Activated CD8-positive, alpha-beta memory T cell treated with anti-CD3 and anti-CD28 coated beads, Interleukin-2, amount 10 ng/mL, durations not matched to agents 7 days and 5 days (primary cell): ENCODE results near the gene EPAS1. TPM values are rescaled to one million over a fixed set of nuclear protein-coding genes. Genes with fewer than 3 reads are reported as not detected.
A peak's percentile ranks its signal among the peaks of the same experiment; 100 is the strongest.
"Not testable (repeated sequence)": the region's sequence is repeated elsewhere in the genome, so short reads cannot be mapped to it uniquely, and the experiment has no call there.

Experiments
- ATAC-seq: fragments of 150-1000 bp; cut with Tn5 transposase; one replicate; pipeline ENCODE4 v1.10.0; 2021; ENCODE audit warnings: moderate library complexity
- CTCF ChIA-PET: fragments of 350-600 bp; sonication (Branson Sonifier 250); formaldehyde crosslinking; loops from one replicate; lab custom pipeline; 2021; ENCODE audit warnings: antibody characterized with exemption; lab: Charles Lee
- DNase-seq: peaks from one replicate; pipeline ENCODE4 v3.0.0-alpha.2; 2020
- H3K27ac Mint-ChIP-seq: one replicate; pipeline ENCODE4 v1.8.0; 2021; ENCODE audit warnings: mild to moderate bottlenecking, mixed read lengths
- H3K27me3 Mint-ChIP-seq: one replicate; pipeline ENCODE4 v1.8.0; 2021; ENCODE audit warnings: mixed read lengths
- H3K36me3 Mint-ChIP-seq: one replicate; pipeline ENCODE4 v1.8.0; 2021; ENCODE audit warnings: mild to moderate bottlenecking, mixed read lengths
- H3K4me1 Mint-ChIP-seq: one replicate; pipeline ENCODE4 v1.8.0; 2021; ENCODE audit warnings: mixed read lengths
- H3K4me3 Mint-ChIP-seq: one replicate; pipeline ENCODE4 v1.8.0; 2021; ENCODE audit warnings: mild to moderate bottlenecking, moderate library complexity, mixed read lengths
- H3K9me3 Mint-ChIP-seq: one replicate; pipeline ENCODE4 v1.8.0; 2022; ENCODE audit warnings: low read depth, mixed read lengths
- total RNA-seq, 2 experiments: library from RNA; stranded (reverse); gene quantifications; one replicate each; pipeline ENCODE4 v1.2.3, GENCODE V29; 2021

EPAS1 gene
- total RNA-seq, 2 experiments from 2014 or later = 15.6 to 42.5 TPM

GRCh38 chr2:46395730-46396129, 98.5 kb downstream of the EPAS1 start:
- CTCF ChIA-PET = interaction anchor here (0.7 kb wide), 1 partner anchor 365 kb away, joined by 3 read pairs; no protein-coding TSS in a partner anchor
- not testable (repeated sequence) for H3K27ac Mint-ChIP-seq, H3K4me3 Mint-ChIP-seq, H3K9me3 Mint-ChIP-seq, H3K4me1 Mint-ChIP-seq, DNase-seq, H3K36me3 Mint-ChIP-seq, ATAC-seq
- H3K27me3 Mint-ChIP-seq = peaks cover 20% of the 10 kb centered on the region

DNA sequence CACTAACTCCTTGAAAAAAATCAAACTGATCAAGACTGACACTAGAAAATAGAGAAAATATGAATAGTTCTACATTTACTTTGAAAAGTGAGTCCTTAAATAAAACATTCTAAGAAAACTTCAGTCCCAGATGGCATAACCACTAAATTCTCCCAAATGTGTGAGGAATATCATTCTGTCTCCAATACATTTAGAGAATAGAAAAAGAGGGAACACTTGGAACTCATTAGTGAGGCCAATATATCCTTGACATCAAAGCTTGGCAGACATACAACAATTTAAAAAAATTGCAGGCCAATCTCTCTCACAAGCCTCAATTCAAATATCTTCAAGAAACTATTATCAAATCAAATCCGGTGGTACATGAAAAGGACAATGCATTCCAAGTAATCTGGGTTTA, 102.8 kb downstream of the EPAS1 start:
- H3K36me3 Mint-ChIP-seq = no peaks in the 10 kb centered on the region

DNA sequence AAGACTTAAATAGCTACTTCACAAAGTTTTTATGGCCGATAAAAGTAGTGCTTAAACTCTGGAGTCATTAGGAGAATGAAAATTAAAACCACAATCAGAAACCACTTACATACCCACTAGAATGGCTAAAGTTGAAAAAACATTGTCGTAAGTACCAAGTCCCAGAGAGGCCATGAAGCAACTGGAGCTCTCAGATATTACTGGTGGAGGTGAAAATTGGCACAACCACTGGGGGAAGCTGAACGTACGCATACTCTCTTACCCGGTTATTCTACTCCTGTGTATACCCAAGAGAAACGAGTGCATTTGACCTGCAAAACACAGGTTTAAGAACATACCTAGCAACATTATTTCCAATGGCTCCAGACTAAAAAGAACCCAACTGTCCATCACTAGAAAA, 105.7 kb downstream of the EPAS1 start:
- peaks cover 14% of the 10 kb centered on the region for H3K27me3 Mint-ChIP-seq
- DNase-seq (no peak), ATAC-seq (no peak)
- H3K36me3 Mint-ChIP-seq = no peaks in the 10 kb centered on the region
- CTCF ChIA-PET = no interaction called here
- no peak overlapping the region for H3K4me3 Mint-ChIP-seq
- no peak overlapping the region for H3K27ac Mint-ChIP-seq
- no peaks in the 10 kb centered on the region for H3K4me1 Mint-ChIP-seq
- H3K9me3 Mint-ChIP-seq = no peaks in the 10 kb centered on the region

More for the DNA sequence above, 102.8 kb downstream of the EPAS1 start:
- ATAC-seq = no peak
- Mint-ChIP-seq H3K27me3 (peaks cover 20% of the 10 kb centered on the region), H3K27ac (no peak overlapping the region), H3K4me3 (no peak overlapping the region), H3K9me3 (no peaks in the 10 kb centered on the region), H3K4me1 (peaks cover 5% of the 10 kb centered on the region)
- CTCF ChIA-PET = no interaction called here
- DNase-seq = no peak

DNA sequence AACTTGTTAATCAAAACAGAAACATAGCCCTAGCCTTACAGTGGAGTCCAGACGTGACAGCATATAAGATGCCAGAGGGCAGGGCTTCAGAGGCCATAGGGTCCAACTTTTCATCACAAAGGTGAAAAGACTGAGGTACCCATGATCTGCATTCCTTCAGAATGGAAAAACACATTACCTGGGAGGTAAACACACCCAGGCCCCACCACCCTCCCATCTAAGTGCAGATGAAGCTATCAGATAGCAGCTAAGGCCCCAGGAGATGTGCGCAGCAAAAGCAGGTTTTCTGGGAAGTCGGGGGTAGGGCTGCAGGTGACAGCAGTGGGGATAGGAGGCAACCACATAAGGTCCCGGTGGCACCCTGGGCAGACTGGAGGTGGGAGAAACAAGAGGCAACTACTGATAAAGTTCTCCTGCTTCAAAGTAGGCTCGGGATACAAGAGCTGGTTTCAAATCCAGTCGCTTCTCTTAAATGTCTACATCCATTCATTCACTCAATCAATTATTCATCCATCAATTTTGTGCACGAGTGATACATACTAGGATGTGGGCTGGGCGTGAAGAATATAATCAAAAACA, 107.1 kb downstream of the EPAS1 start:
- DNase-seq (no peak), ATAC-seq (no peak)
- Mint-ChIP-seq H3K36me3 (no peaks in the 10 kb centered on the region), H3K27ac (no peak overlapping the region), H3K9me3 (no peaks in the 10 kb centered on the region), H3K4me1 (no peaks in the 10 kb centered on the region), H3K4me3 (no peak overlapping the region), H3K27me3 (peaks cover under 1% of the 10 kb centered on the region)
- CTCF ChIA-PET = no interaction called here

DNA sequence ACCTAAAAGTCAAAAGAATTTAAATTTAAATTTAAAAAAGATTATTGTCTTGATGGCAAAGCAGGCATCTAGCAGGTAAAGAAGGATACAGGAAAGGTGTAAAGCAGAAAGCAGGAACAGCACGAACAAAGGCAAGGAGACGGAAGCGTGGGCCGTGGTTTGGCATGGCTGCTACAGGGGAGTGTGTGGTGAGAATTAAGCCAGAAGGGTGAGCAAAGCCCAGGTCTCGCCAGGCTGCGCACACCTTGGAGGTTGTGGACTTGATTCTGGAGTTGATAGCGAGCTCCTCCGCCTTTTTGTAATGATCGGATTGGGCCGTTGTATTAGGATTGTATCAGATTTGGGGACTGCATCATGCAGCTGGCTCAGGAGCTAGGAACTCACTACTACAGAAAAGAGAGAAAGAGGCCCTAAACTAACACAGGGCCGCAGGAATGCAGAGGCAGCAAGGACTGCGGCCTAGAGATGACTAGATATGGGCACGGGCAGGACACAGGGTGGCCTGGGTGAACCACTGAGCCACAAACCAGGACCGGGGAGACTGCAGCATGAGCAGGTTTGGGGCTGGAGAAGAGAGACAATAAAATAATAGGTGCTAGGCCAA, 110.7 kb downstream of the EPAS1 start:
- H3K4me3 Mint-ChIP-seq = no peak overlapping the region
- H3K27ac Mint-ChIP-seq = no peak overlapping the region
- H3K27me3 Mint-ChIP-seq = peaks cover 3% of the 10 kb centered on the region
- H3K9me3 Mint-ChIP-seq = no peaks in the 10 kb centered on the region
- DNase-seq (no peak), ATAC-seq (no peak)
- H3K4me1 Mint-ChIP-seq = no peaks in the 10 kb centered on the region
- CTCF ChIA-PET = interaction anchor here (1.6 kb wide), 1 partner anchor 345 kb away, joined by 4 read pairs; no protein-coding TSS in a partner anchor
- no peaks in the 10 kb centered on the region for H3K36me3 Mint-ChIP-seq

DNA sequence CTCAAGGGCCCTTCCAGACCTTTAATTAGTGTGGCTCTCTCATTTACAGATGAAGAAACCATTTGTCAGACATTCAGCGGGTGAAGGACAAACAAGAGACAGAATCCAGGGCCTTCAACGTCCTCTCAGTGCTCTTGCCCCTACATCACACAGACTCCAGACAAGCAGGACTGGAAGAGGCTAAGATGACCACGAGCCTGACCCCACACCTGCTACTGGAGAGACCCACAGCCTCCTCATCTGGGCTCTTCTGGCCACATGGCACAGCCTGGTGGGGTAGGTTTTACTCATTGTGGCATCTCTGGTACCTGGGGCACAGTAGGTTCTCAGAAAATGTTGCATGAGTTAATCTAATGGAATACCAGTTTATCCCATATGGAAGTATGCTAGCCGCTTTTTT, 112.5 kb downstream of the EPAS1 start:
- no peak overlapping the region for H3K4me3 Mint-ChIP-seq
- CTCF ChIA-PET = no interaction called here
- no peaks in the 10 kb centered on the region for H3K4me1 Mint-ChIP-seq
- H3K27ac Mint-ChIP-seq = no peak overlapping the region
- peaks cover 3% of the 10 kb centered on the region for H3K27me3 Mint-ChIP-seq
- ATAC-seq (no peak), DNase-seq (no peak)
- H3K9me3 Mint-ChIP-seq = peaks cover 1% of the 10 kb centered on the region
- H3K36me3 Mint-ChIP-seq = peaks cover under 1% of the 10 kb centered on the region

DNA sequence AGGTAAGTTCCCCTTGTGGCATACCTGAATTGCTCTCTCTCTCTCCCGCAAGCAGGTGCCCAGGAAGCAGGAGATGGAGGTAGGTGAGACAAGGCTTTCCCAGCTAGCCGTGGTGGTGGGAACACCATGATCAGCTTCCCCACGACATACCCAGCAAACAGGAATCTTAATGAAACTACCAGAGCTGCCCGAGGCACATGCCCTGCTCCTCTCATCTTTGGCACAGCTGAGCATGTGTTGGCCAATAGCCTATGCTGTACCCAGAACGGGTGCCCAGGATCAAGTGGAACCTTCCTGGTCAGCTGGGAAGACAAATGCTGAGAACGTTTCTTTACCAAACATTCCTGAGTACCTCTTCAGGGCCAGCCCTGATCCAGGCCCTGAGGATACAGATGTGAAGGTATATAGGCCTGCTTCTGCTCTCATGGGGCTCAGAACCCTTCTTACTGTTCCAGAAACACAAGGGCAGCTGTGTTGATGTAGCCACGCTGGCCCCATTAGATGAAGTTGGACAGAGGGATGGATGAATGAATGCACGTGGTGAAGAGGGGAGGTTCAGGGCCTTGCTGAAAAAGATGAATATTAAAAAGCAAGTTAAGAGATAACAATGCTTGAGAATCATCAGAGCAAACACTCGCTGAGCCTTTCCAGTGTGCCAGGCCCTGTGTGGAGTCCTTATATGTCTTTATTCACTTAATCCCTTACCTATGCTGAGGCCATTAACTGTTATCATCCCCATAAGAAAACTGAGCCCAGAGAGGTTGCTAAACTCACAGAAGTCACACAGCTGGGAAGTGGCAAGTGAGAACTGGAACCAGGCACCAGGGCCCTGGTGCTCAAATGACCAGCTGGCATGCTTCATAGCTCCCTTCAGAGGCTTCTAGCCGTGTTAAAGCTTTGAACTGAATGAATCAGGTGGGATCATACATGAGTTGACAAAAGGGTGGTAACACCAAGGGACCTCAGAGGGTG, 113.4 kb downstream of the EPAS1 start:
- Mint-ChIP-seq H3K27ac (no peak overlapping the region), H3K4me1 (no peaks in the 10 kb centered on the region), H3K27me3 (peaks cover 3% of the 10 kb centered on the region), H3K9me3 (peaks cover 7% of the 10 kb centered on the region), H3K4me3 (no peak overlapping the region), H3K36me3 (peaks cover 4% of the 10 kb centered on the region)
- DNase-seq (no peak), ATAC-seq (no peak)
- CTCF ChIA-PET = no interaction called here

DNA sequence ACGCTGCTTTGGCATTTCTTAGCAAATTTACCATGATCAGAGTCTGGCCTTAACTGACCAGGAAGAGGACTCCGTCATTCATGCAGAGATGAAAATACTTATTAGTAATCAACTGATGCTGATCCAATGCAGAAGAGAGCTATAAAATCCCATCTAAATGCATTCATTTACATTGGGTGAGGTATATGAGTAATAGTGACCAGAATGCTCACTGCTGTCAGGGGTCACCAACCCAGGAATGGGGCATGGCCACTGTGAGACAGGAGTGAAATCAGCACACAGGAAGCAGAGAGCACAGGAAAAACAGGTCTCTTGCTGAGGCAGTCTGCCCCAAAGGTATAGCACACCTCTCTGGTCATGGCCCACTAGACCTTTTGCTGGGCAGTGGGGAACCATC, 114.0 kb downstream of the EPAS1 start:
- H3K9me3 Mint-ChIP-seq = peaks cover 7% of the 10 kb centered on the region
- peaks cover 6% of the 10 kb centered on the region for H3K36me3 Mint-ChIP-seq

DNA sequence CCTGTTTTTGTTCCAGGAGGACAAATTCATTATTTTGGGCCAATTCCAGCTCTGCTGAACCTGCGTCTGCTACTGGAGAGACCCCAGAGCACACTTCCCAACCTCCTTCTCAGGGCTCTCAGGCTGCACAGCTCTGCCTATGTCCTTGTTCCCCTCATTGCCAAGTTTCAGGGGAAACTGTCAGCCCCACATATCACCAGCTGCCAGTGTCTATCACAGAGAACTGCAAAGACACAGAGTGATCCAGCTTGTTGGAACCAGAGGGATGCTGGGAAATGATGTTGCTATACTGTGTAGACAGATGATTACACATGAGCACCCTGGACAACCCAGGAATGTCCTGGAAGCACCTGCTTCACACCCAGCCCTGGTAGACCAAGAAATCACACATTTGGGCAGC, 114.8 kb downstream of the EPAS1 start:
- DNase-seq (no peak), ATAC-seq (no peak)
- Mint-ChIP-seq H3K27me3 (peaks cover 3% of the 10 kb centered on the region), H3K4me3 (no peak overlapping the region), H3K36me3 (peaks cover 8% of the 10 kb centered on the region), H3K27ac (no peak overlapping the region), H3K9me3 (peaks cover 10% of the 10 kb centered on the region), H3K4me1 (no peaks in the 10 kb centered on the region)
- CTCF ChIA-PET = no interaction called here

More for the DNA sequence above, 114.0 kb downstream of the EPAS1 start:
- ATAC-seq = no peak
- no peak for DNase-seq
- CTCF ChIA-PET = interaction anchor here (0.7 kb wide), 1 partner anchor 13 kb away, joined by 3 read pairs; no protein-coding TSS in a partner anchor
- Mint-ChIP-seq H3K4me3 (no peak overlapping the region), H3K4me1 (no peaks in the 10 kb centered on the region), H3K27ac (no peak overlapping the region), H3K27me3 (peaks cover 3% of the 10 kb centered on the region)

- peaks cover 14% of the 10 kb centered on the region for H3K9me3 Mint-ChIP-seq
- no peaks in the 10 kb centered on the region for H3K4me1 Mint-ChIP-seq
- no peak for DNase-seq
Measured at GRCh38 chr2:46413111-46413510, 115.9 kb downstream of the EPAS1 start.

GRCh38 chr2:46413631-46414030, 116.4 kb downstream of the EPAS1 start:
- no peak for ATAC-seq
- H3K9me3 Mint-ChIP-seq = peaks cover 18% of the 10 kb centered on the region
- H3K27ac Mint-ChIP-seq = no peak overlapping the region
- no peak overlapping the region for H3K4me3 Mint-ChIP-seq
- H3K4me1 Mint-ChIP-seq = no peaks in the 10 kb centered on the region
- CTCF ChIA-PET = interaction anchor here (0.5 to 1.3 kb wide), 5 partner anchors 10 to 420 kb away, joined by 3 read pairs; no protein-coding TSS in a partner anchor
- DNase-seq = no peak
- H3K27me3 Mint-ChIP-seq = peaks cover 3% of the 10 kb centered on the region
- peaks cover 8% of the 10 kb centered on the region for H3K36me3 Mint-ChIP-seq

More at GRCh38 chr2:46413111-46413510, 115.9 kb downstream of the EPAS1 start:
- no peak overlapping the region for H3K4me3 Mint-ChIP-seq
- ATAC-seq = no peak
- peaks cover 8% of the 10 kb centered on the region for H3K36me3 Mint-ChIP-seq
- no peak overlapping the region for H3K27ac Mint-ChIP-seq
- H3K27me3 Mint-ChIP-seq = peaks cover 3% of the 10 kb centered on the region
- CTCF ChIA-PET = interaction anchor here (0.5 to 1.3 kb wide), 4 partner anchors 11 to 420 kb away, joined by 3 read pairs; no protein-coding TSS in a partner anchor

GRCh38 chr2:46414701-46415100, 117.5 kb downstream of the EPAS1 start:
- Mint-ChIP-seq H3K4me3 (no peak overlapping the region), H3K27me3 (peaks cover 3% of the 10 kb centered on the region), H3K4me1 (no peaks in the 10 kb centered on the region), H3K9me3 (peaks cover 23% of the 10 kb centered on the region), H3K27ac (peak overlapping the region; percentile 42), H3K36me3 (peaks cover 10% of the 10 kb centered on the region)
- CTCF ChIA-PET = no interaction called here
- ATAC-seq (no peak), DNase-seq (no peak)

DNA sequence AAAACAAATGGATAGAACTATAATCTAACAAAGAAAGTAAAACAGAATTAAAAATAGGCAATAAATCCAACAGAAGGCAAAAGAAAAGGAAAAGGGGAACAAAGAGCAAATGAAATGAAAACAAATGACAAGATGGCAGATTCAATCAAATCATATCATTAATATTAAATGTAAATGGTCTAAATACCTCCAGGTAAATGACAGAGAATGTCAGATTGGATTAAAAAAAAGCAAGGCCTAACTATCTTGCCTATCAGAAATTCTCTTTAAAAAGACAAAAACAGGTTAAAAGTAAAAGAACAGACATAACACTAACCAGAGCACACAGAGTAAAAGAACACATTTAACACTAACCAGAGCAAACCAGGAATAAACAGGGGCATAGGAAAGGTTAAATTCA, 119.1 kb downstream of the EPAS1 start:
- Mint-ChIP-seq H3K27me3 (peaks cover 3% of the 10 kb centered on the region), H3K4me3 (no peak overlapping the region), H3K36me3 (peaks cover 11% of the 10 kb centered on the region), H3K4me1 (peaks cover under 1% of the 10 kb centered on the region), H3K9me3 (peaks cover 23% of the 10 kb centered on the region), H3K27ac (no peak overlapping the region)
- CTCF ChIA-PET = no interaction called here
- DNase-seq (no peak), ATAC-seq (no peak)
